NOMO-1 treated with DMSO at 0.1 percent for 48 hours (cell line): Measurements from ENCODE around the gene SUN1.
A peak's percentile ranks its signal among the peaks of the same experiment; 100 is the strongest.
"Not testable (repeated sequence)": the region's sequence is repeated elsewhere in the genome, so short reads cannot be mapped to it uniquely, and the experiment has no call there.

Experiments
- DNase-seq: peaks from one replicate; lab custom pipeline; 2025; ENCODE audit not compliant: unreplicated experiment; lab: John Stamatoyannopoulos, UW

The SUN1 gene

DNA sequence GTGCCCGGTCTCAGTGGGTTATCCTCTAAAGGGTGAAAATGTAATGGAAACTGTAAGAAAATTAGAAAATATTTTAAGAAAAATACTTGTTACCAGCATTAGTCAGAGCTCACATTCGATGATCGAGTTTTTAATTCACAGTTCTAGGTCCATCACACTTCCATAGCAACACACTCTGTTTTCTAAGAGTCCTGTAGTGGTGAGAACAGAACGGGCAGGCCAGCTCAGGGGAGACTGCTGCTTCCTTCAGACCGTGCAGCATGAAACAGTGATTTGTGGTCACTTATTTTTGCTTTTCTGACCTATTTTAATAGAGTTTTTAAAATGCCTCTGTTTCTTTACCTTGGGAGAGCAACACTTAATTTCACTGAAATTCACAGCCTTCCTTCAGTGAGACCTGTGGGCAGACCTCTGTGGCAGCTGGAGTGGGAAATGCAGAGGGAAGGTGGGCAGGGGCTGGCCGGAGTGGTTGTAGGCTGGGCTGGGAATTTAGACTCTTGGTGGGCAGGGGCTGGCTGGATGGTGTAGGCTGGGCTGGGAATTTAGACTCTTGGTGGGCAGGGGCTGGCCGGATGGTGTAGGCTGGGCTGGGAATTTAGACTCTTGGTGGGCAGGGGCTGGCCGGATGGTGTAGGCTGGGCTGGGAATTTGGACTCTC is 1.5 kb downstream of the SUN1 start:
- DNase-seq = no peak

- no peak for DNase-seq
Observed at GRCh38 chr7:834277-834676, 2.0 kb downstream of the SUN1 start.

GRCh38 chr7:835021-835420 is 2.7 kb downstream of the SUN1 start:
- DNase-seq = no peak

DNA sequence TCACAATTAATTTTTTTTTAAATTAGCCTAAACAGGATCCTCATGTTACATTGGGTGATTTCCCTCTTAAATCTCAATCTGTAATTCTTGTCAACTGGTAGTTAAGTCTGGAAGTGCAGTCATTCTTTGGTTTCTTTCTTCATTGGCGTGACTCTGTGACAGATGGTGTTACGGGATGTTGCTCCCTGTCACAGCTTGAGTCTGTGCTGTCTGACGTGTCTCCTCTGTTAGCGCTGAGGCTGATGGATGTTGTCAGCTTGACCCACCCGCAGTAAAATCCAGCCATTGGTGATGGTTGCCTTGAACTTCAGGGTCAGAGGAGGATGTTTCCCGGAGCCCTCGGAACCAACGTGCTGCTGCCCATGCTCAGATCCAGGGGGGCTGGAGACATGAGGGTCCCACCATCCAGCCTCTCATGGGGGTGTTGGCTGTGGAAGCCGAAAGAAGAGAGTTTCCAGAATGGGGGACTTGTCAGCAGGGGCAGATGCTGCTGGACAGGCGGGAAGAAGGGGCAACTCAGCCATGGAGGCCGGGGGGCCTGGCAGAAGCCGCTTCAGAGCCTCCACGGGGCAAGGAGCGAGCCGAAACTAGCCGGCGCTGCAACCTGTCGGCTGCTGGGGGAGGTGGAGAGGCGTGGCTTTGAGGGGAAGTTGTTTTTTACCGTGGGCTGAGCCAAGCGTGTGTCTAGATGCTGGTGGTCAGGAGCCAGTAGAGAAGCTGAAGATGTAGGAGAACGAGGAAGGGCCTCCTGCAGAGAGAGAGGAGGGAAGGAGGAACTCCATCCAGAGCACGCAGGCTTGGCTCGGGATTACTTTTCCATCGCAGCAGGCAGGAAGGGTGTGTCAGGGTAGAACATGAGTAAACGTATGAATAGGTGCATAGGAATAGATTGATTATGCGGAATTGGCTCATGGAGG is 3.5 kb downstream of the SUN1 start:
- peak; percentile 80 for DNase-seq

GRCh38 chr7:836429-836828 is 4.2 kb downstream of the SUN1 start:
- DNase-seq = no peak

GRCh38 chr7:837001-837400 is 4.7 kb downstream of the SUN1 start:
- DNase-seq = no peak

GRCh38 chr7:840001-840600 is 7.8 kb downstream of the SUN1 start:
- no peak for DNase-seq

DNA sequence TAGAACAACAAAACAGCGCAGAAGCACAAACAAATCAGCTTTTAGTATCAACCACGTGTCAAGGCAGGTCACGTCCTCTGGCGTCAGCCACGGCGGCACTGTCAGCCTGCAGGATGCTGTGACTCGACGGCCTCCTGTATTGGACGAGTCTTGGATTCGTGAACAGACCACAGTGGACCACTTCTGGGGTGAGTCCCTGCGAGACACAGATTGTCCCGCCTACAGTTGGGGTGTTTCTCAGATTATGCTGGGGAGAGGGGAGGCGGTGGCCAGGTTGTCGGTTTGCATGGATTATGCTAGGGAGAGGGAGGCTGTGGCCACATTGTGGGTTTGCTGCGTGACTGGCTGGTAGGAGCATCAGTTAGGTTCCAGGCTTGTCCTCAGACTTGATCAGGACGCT is 9.7 kb downstream of the SUN1 start:
- no peak for DNase-seq

GRCh38 chr7:842431-843031 is 10.3 kb downstream of the SUN1 start:
- no peak for DNase-seq

- no peak for DNase-seq
Observed at GRCh38 chr7:843230-843629, 11.0 kb downstream of the SUN1 start.

DNA sequence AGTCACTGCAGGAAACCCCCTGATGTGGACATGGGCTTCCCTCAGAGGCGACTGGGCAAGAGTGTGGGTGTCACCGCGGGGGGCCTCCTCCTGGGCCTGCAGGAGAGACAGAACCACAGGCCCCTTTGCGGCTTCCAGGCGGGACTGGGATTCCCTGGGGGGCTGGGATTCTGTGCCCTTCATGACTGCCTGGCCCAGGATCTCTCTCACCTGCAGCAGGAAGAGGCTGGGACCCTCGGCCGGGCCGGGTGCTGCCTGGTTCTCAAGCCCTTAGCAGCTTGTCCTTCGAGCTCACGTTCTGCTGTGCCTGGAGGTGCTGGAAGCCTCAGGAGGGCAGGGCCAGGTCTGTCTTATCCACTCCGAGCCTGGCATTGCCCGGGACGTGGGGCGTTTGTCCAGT is 11.8 kb downstream of the SUN1 start:
- no peak for DNase-seq

DNA sequence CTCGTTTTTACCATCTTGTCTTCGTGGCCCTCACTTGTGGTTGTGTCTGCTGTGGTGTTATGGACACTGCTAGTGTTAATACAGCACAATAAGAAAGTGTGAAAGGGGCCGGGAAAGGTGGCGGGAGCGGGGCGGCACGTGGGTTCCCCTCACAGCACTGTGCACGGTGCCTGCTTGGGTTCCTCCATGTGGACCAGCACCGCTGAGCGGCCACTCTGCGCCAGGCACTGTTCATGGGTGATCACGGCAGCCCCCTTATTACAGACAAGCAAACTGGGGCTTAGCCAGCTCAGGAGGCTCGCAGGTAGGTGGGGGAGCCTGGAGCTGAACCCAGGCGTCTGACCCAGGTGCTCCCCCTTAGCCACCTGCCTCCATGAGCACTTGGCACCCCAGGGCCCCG is 12.2 kb downstream of the SUN1 start:
- no peak for DNase-seq

DNA sequence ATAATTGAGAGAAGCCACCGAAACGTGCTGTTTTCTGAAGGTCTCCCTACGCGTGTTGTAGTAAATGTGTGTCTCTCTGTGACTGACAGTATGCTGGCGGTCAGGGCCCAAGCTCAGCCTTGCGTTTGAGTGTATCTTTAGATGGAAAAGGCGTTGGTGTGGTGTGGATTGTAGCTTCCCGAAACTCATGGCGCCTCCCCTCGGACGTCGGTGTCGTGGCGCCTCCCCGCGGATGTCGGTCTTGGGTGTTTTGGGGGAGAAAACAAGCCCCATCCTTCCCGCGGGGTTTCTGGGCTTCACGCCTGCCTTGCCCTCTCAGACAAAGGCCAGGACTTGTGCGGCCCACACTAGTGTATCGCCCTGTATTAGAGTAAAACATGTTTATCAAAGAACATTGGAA is 12.8 kb downstream of the SUN1 start:
- DNase-seq = no peak

DNA sequence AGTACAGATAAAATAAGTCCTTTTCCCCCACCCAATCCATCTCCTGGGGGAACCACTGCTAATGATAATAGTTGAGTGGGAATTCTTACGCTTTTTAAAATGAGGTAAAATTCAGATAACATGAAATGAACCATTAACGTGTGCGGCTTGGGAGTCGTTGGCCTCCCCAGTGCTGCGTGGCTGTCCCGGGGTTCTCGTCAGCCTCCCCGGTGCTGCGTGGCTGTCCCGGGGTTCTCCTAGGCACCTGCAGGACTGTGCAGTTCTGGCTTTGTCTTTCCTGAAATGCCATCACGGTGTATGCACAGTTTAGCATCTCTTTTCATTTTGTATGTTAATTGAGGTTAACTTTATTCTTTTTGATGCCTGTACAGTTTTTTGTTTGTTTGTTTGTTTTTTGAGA is 13.5 kb downstream of the SUN1 start:
- no peak for DNase-seq

DNA sequence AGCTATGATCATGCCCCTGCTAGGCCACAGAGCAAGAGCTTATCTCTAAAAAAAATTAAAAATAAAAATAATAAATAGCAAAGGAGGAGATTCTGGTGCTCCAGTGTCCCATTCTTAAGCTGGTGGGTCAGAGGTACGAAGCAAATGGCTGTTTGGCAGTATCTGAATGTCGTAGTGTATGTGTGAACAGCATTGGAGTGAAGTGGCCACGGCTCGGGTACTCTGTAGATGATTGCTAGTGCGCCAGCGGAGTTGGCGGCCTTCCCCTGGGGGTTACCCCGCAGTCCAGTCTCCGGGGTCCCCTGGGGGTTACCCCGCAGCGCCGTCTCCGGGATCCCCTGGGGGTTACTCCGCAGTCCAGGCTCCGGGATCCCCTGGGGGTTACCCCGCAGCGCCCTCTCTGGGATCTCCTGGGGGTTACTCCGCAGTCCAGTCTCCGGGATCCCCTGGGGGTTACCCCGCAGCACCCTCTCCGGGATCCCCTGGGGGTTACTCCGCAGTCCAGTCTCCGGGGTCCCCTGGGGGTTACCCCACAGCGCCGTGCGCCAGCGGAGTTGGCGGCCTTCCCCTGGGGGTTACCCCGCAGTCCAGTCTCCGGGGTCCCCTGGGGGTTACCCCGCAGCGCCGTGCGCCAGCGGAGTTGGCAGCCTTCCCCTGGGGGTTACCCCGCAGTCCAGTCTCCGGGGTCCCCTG is 14.8 kb downstream of the SUN1 start:
- DNase-seq = not testable (repeated sequence)

DNA sequence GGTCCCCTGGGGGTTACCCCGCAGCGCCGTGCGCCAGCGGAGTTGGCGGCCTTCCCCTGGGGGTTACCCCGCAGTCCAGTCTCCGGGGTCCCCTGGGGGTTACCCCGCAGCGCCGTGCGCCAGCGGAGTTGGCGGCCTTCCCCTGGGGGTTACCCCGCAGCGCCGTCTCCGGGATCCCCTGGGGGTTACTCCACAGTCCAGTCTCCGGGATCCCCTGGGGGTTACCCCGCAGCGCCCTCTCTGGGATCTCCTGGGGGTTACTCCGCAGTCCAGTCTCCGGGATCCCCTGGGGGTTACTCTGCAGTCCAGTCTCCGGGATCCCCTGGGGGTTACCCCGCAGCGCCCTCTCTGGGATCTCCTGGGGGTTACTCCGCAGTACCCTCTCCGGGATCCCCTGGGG is 15.5 kb downstream of the SUN1 start:
- not testable (repeated sequence) for DNase-seq

DNA sequence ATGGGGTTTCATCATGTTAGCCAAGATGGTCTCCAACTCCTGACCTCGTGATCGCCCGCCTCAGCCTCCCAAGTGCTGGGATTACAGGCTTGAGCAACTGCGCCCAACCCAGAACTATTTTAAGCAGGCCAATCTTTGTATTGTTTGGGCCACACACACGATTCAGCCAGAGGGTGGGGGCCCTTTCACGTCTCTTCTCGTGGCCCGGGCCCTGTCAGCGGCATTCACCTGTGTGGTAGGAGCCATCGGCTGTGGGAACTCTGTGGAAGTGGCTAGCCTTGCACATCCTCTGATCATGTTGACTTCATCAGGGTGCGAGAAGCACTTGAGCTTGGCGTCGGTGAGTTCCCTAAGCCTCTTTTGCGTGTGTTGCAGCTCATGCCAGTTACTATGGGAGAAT is 16.9 kb downstream of the SUN1 start:
- DNase-seq = no peak

DNA sequence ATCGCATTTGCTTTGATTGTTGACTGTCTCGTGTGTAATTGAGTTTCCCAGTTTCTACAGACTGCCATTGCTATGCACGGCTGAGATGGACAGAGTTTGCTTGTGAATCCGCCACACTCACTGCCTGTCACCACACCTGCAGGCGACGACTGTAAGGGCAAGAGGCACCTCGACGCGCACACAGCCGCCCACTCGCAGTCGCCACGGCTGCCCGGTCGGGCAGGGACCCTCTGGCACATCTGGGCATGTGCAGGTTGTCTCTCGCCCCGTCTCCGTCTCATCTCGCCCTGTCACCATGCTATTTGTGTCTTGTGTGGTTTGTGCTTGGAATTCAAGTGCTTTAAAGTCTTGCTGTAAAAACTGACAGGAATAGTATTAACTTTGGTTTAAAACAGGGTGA is 17.5 kb downstream of the SUN1 start:
- no peak for DNase-seq

GRCh38 chr7:851204-851603 is 18.9 kb downstream of the SUN1 start:
- DNase-seq = no peak

GRCh38 chr7:853366-854117 is 21.3 kb downstream of the SUN1 start:
- DNase-seq = no peak
